Left cardiac atrium (tissue), 4 donors: Measurements from ENCODE around the gene LRRC25. TPM values are rescaled to one million over a fixed set of nuclear protein-coding genes. Genes with fewer than 3 reads are reported as not detected.
"Not testable (repeated sequence)": the region's sequence is repeated elsewhere in the genome, so short reads cannot be mapped to it uniquely, and the experiment has no call there.

Experiments
- ATAC-seq, 2 donors: fragments of 200-7000 bp; cut with Tn5 transposase; one replicate each; pipeline ENCODE4 v1.9.1; 2020; ENCODE audit warnings: mild to moderate bottlenecking in 2 of 2, moderate library complexity in 2 of 2
- DNase-seq: peaks from one replicate; pipeline ENCODE4 v3.0.0-alpha.2; 2020
- intact Hi-C, 2 donors: fragments of 100-400 bp; cut with DNase I; formaldehyde crosslinking; loops; one replicate each; pipeline versions ENCODE4 v1.14.1 to v1.15.1; 2022 to 2023
- total RNA-seq, 2 donors: library from RNA; stranded (reverse); fragmentation: NEBNext Ultra II Directional; extraction: Animal tissue kit (Norgen Biotek cat#: 25700); gene quantifications; one replicate each; pipeline ENCODE4 v1.2.1, GENCODE V29; 2021
- donor health status: DM: no; HTN: yes; CAD: no.
- donor health status: DM: no; HTN: yes; CAD: no; lungs with severe emphysema.
- donor health status: DM: yes; HTN: yes; CAD: no.
- donor health status: Dilated cardiomyopathy.

Gene LRRC25
- total RNA-seq, 2 donors from 2014 or later: 4.9 to 8.7 TPM

- ATAC-seq: peak in 1 of 2 donors; percentile 10
- DNase-seq, intact Hi-C loops: not testable (repeated sequence)
Measured at GRCh38 chr19:18364277-18364825, 33.1 kb downstream of the LRRC25 start.

DNA sequence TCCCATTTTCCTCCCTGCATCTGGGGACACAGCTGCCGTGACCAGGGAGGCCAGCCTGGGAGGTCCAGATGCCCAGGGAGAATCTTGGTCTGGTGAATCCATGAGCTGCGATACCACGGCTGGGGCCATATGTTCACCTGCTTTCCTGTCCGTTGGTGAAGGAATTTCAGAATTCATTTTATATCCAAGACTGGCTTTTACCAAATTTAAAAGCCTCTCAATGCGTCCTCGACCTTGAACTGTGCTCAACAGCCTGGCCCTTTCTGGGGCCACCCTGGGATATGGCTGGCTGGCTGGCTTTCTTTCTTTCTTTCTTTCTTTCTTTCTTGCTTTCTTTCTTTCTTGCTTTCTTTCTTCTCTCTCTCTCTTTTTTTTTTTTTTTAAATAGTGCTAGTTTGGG, 33.6 kb downstream of the LRRC25 start:
- no peak for ATAC-seq
- intact Hi-C loops: no loop called here
- DNase-seq: no peak

DNA sequence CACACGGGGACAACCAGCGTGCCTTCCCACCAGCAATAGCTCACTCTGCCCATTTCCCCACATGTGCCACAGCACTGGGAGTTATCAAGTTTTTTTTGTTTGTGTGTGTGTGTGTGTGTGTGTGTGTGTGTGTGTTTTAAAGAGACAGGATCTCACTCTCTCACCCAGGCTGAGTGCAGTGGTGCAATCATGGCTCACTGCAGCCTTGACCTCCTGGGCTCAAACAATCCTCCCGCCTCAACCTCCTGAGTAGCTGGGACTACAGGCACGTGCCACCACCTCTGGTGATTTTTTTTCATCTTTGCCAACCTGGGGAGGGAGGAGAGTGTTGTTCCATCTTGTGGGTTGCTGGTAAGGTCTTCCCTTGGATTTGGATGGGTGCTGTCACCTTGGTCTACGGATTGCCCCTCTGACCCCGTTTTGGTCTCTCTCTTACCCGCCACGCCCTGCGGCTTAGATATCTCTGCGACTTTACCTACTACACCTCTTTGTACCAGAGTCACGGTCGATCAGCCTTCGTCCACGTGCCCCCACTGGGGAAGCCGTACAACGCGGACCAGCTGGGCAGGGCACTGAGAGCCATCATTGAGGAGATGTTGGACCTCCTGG, 34.4 kb downstream of the LRRC25 start:
- no peak for ATAC-seq
- DNase-seq: no peak
- intact Hi-C loops: no loop called here

DNA sequence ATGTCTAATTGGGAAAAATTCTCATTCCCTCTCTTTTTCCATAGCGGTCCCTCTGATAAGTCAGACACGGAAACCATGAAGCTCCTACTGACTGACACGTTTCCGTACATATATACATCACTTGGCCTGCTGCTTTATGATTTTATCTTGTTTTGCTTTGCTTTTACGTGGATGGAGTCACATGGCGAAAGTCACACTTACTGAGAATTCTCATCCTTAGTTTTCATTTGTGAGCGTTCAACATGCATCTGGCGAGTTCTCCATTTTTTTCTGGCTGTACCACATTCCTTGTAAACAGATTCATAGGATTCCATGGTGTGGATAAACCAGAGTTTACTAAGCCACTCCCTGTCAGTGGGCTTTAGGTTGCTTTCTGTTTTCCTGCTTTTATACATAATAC, 35.8 kb downstream of the LRRC25 start:
- ATAC-seq (no peak), DNase-seq (no peak)
- intact Hi-C loops: no loop called here

DNA sequence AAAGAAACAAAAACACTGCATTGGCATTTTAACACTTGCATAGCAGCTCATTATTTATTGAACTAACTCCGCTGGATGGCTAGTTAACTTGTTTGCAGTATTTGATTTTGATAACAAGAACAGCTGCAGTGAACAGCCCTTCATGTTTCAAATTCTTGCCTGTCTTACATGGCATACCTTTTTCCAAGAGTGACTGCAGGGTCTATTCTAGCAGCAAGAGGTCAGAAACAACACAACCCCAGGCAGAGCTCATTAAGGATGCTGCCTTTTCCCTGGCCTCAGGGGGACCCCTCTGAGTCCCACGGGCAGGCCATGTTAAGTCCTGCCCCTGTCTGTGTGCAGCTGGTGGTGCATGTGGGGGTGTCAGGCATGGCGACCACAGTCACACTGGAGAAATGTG, 40.4 kb downstream of the LRRC25 start:
- DNase-seq (no peak), ATAC-seq (no peak)

GRCh38 chr19:18354743-18355142, 42.7 kb downstream of the LRRC25 start:
- ATAC-seq, DNase-seq: not testable (repeated sequence)
- intact Hi-C loops: loop anchor here in 1 of 2 donors (5.0 kb wide), 1 partner anchor 38 kb away; no protein-coding TSS in a partner anchor

More for the DNA sequence above, 40.4 kb downstream of the LRRC25 start:
- intact Hi-C loops: no loop called here

DNA sequence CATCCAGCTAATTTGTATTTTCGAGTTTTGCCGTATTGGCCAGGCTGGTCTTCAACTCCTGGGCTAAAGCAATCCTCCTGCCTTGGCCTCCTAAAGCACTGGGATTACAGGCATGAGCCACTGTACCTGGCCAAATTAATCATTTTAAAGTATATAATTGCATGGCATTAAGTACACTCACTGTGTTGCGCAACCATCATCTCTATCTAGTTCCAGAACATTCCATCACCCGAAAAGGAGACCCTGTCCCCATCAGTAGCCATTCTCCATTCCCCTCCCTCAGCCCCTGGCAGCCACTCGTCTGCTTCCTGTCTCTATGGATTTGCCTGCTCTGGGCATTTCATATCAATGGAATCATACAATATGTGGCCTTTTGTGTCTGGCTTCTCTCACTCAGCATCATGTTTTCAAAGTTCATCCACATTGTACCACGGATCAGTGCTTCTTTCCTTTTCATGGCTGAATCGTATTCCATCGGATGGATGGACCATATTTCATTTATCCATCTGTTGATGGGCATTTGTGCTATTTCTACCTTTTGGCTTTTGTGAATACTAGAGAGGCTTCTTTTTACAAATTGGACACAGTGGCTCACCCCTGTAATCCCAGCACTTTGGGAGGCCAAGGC, 43.9 kb downstream of the LRRC25 start:
- ATAC-seq (no peak), DNase-seq (no peak)
- intact Hi-C loops: loop anchor here in 1 of 2 donors (5.0 kb wide), 1 partner anchor 39 kb away; no protein-coding TSS in a partner anchor

DNA sequence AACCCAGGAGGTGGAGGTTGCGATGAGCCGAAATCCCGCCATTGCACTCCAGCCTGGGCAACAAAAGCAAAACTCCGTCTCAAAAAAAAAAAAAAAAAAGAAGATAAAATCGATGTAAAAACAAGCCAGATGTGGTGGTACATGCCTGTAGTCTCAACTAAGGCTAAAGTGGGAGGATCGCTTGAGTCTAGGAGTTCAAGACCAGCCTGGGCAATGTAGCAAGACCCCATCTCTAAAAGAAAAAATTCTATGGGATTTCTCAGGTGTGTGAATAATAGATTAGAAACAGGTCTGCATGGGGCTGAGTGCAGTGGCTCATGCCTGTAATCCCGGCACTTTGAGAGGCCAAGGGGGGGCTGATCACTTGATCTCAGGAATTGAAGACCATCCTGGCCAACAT, 45.9 kb downstream of the LRRC25 start:
- DNase-seq (no peak), ATAC-seq (no peak)
- intact Hi-C loops: loop anchor here in 1 of 2 donors (5.0 kb wide), 1 partner anchor 41 kb away; no protein-coding TSS in a partner anchor

GRCh38 chr19:18350490-18350889, 46.9 kb downstream of the LRRC25 start:
- intact Hi-C loops: loop anchor here in 1 of 2 donors (5.0 kb wide), 1 partner anchor 42 kb away; no protein-coding TSS in a partner anchor
- no peak for ATAC-seq
- DNase-seq: no peak

DNA sequence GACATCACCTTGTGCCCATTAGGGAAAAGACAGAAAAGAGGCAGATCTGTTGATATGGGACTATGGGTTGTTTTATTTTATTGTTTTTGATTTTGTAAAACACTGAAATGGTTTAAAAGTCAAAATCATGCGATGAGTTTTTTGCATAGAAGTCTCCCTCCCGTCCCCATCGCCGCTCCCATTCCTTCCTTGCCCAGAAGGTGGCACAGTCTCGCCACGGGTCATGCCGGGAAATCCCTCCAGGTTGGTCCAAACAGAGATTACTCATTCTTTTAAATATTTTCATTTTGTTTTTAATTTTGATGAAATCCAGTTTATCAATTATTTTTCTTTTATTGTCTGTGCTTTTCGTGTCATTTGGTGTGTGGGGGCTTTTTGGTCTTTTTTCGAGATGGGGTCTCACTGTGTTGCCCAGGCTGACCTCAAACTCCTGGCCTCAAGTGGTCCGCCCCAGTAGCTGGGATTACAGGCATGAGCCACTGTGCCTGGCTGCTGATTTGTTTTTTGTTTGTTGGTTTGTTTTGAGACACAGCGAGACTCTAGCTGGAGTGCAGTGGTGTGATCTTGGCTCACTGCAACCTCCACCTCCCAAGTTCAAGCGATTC, 47.8 kb downstream of the LRRC25 start:
- ATAC-seq (peak in 1 of 2 donors; percentile 71), DNase-seq (peak; percentile 55)
- intact Hi-C loops: loop anchor here (2.0 to 5.0 kb wide), 2 partner anchors 43 to 61 kb away; no protein-coding TSS in a partner anchor

DNA sequence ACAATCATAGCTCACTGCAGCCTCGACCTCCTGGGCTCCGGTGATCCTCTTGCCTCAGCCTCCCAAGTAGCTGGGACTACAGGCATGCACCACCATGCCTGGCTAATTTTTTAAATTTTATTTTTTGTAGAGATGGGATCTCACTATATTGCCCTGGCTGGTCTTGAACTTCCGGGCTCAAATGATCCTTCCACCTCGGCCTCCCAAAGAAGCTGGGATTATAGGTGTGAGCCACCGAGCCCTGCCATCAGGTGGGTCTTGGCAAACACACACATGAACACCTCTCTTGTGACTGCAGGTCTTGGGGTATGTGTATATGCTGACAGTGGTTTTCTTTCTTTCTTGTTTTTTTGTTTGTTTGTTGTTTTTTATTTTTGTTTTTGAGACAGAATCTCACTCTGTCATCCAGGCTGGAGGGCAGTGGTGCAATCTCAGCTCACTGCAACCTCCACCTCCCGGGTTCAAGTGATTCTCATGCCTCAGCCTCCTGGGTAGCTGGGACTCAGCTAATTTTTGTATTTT, 48.5 kb downstream of the LRRC25 start:
- ATAC-seq, DNase-seq: not testable (repeated sequence)
- intact Hi-C loops: loop anchor here in 1 of 2 donors (2.0 kb wide), 1 partner anchor 62 kb away; no protein-coding TSS in a partner anchor

GRCh38 chr19:18348171-18348570, 49.3 kb downstream of the LRRC25 start:
- intact Hi-C loops: loop anchor here in 1 of 2 donors (2.0 kb wide), 1 partner anchor 63 kb away; no protein-coding TSS in a partner anchor
- no peak for DNase-seq
- ATAC-seq: no peak

GRCh38 chr19:18346091-18346490, 51.3 kb downstream of the LRRC25 start:
- ATAC-seq (no peak), DNase-seq (no peak)
- intact Hi-C loops: no loop called here

GRCh38 chr19:18345296-18345695, 52.1 kb downstream of the LRRC25 start:
- ATAC-seq: no peak
- intact Hi-C loops: no loop called here
- no peak for DNase-seq

DNA sequence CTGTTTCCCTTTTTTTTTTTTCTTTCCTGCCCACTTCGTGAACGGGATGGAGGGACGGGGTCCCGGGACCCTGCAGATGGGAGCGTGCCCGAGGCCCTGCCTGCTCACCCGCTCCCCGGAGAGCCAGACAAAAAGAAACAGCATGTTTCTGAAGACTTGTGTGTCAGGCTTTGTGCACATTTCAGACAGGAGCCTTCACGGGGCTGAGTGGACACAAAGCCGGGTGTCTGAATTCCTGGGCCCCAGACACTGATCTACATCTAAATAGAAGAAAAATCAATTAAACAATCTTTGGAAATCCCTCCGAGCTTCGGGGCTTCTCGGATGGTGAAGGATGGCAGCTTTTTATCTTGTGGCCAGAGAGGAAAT, 52.9 kb downstream of the LRRC25 start:
- DNase-seq: no peak
- no peak for ATAC-seq
- intact Hi-C loops: loop anchor here in 1 of 2 donors (5.0 kb wide), 1 partner anchor 68 kb away; no protein-coding TSS in a partner anchor

DNA sequence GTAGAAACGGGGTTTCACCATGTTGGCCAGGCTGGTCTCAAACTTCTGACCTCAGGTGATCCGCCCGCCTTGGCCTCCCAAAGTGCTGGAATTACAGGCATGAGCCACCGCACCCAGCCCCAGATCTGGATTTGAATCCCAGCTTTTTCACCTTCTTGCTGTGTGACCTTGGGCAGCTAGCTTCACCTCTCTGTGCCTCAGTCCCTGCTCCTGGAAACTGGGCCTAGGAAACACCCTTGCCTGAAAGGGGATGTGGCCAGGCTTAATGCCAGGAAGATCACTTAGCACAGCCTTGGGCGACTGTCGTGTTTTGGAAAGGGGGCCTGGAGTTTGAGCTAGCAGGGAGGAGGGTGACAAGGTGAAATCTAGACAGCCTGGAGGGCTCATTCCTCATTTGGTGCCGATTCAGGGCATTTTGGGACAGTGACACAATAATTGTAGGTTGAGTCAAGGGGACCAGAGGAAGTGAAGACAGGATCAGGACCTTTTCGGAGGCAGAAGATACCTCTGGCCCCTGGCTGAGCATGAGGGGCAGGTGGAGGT, 55.3 kb downstream of the LRRC25 start:
- intact Hi-C loops: loop anchor here in 1 of 2 donors (5.0 kb wide), 1 partner anchor 70 kb away; no protein-coding TSS in a partner anchor
- no peak for ATAC-seq
- DNase-seq: no peak
